ENCODE measurements around the gene HDAC4. TPM values are rescaled to one million over a fixed set of nuclear protein-coding genes. Genes with fewer than 3 reads are reported as not detected.
A peak's percentile ranks its signal among the peaks of the same experiment; 100 is the strongest.

HDAC4 gene
- polyA plus RNA-seq, 1 donor (not counting 4 experiments of a cell fraction or from before 2014, with no cell fraction given), result 2.9 TPM

- Histone ChIP-seq H3K27ac (ENCODE audit: control insufficient read depth, insufficient read depth, low read length) (no peak overlapping the region), H3K9ac (ENCODE audit: control insufficient read depth, extremely low read depth, insufficient read depth, low read length) (no peak overlapping the region), H3K4me2 (ENCODE audit: control insufficient read depth, extremely low read depth, insufficient read depth, low read depth, low read length) (no peak overlapping the region), H3K79me2 (ENCODE audit: control insufficient read depth, insufficient read depth, low read length) (no peaks in the 10 kb centered on the region), H2AFZ (ENCODE audit: control insufficient read depth, low read length) (no peak overlapping the region), H3K4me3 (ENCODE audit: control insufficient read depth in 2 of 3, extremely low read depth in 1 of 3, insufficient read depth in 2 of 3, low read depth in 1 of 3, low read length in 3 of 3) (no peak overlapping the region), H3K9me3 (ENCODE audit: control insufficient read depth, low read depth, low read length) (no peaks in the 10 kb centered on the region), H3K36me3 (ENCODE audit: control insufficient read depth in 2 of 2, extremely low read depth in 1 of 2, insufficient read depth in 2 of 2, low read length in 2 of 2) (no peaks in the 10 kb centered on the region), H4K20me1 (ENCODE audit: control insufficient read depth, extremely low read depth, insufficient read depth, low read length) (no peaks in the 10 kb centered on the region), H3K9me1 (ENCODE audit: control insufficient read depth, extremely low read depth, insufficient read depth, low read length) (no peaks in the 10 kb centered on the region), H3K27me3 (ENCODE audit: control insufficient read depth, extremely low read depth, insufficient read depth, low read length) (peaks cover 3% of the 10 kb centered on the region), H3K4me1 (ENCODE audit: control insufficient read depth, extremely low read depth, insufficient read depth, low read length) (peaks cover 5% of the 10 kb centered on the region)
- FAIRE-seq (no peak), DNase-seq (ENCODE audit: low read depth, low spot score) (no peak)
- TF ChIP-seq EZH2 (IDR thresholded peaks at IDR 0.05; ENCODE audit: low read length) (no peak), CTCF (optimal IDR thresholded peaks at IDR 0.05 in 1 of 3, IDR thresholded peaks at IDR 0.05 in 1 of 3, conservative IDR thresholded peaks at IDR 0.05 in 1 of 3; ENCODE audit: extremely low read depth in 1 of 3, insufficient read depth in 2 of 3, low read length in 3 of 3) (no peak)
- dilution Hi-C loops (cut with MboI; ENCODE audit: extremely low pct_ligation_motif_present, low sequenced_read_pairs), result no loop called here
Measured at GRCh38 chr2:239405071-239405470, 4.3 kb upstream of the HDAC4 start.

- DNase-seq (ENCODE audit: low read depth, low spot score), result no peak
- no peaks in the 10 kb centered on the region for H3K9me1 ChIP-seq (ENCODE audit: control insufficient read depth, extremely low read depth, insufficient read depth, low read length)
- H3K4me3 ChIP-seq (ENCODE audit: control insufficient read depth in 2 of 3, extremely low read depth in 1 of 3, insufficient read depth in 2 of 3, low read depth in 1 of 3, low read length in 3 of 3), result peak overlapping the region in 1 of 3 experiments; percentile 82
- TF ChIP-seq EZH2 (IDR thresholded peaks at IDR 0.05; ENCODE audit: low read length), result no peak
- no peak for TF ChIP-seq CTCF (optimal IDR thresholded peaks at IDR 0.05 in 1 of 3, IDR thresholded peaks at IDR 0.05 in 1 of 3, conservative IDR thresholded peaks at IDR 0.05 in 1 of 3; ENCODE audit: extremely low read depth in 1 of 3, insufficient read depth in 2 of 3, low read length in 3 of 3)
- no peaks in the 10 kb centered on the region for H3K36me3 ChIP-seq (ENCODE audit: control insufficient read depth in 2 of 2, extremely low read depth in 1 of 2, insufficient read depth in 2 of 2, low read length in 2 of 2)
- no peak for FAIRE-seq
- dilution Hi-C loops (cut with MboI; ENCODE audit: extremely low pct_ligation_motif_present, low sequenced_read_pairs), result no loop called here
- H3K4me1 ChIP-seq (ENCODE audit: control insufficient read depth, extremely low read depth, insufficient read depth, low read length), result peaks cover 11% of the 10 kb centered on the region
- no peaks in the 10 kb centered on the region for H4K20me1 ChIP-seq (ENCODE audit: control insufficient read depth, extremely low read depth, insufficient read depth, low read length)
- no peak overlapping the region for H3K27ac ChIP-seq (ENCODE audit: control insufficient read depth, insufficient read depth, low read length)
- H3K9ac ChIP-seq (ENCODE audit: control insufficient read depth, extremely low read depth, insufficient read depth, low read length), result no peak overlapping the region
- H3K79me2 ChIP-seq (ENCODE audit: control insufficient read depth, insufficient read depth, low read length), result peaks cover 9% of the 10 kb centered on the region
- no peaks in the 10 kb centered on the region for H3K27me3 ChIP-seq (ENCODE audit: control insufficient read depth, extremely low read depth, insufficient read depth, low read length)
- no peaks in the 10 kb centered on the region for H3K9me3 ChIP-seq (ENCODE audit: control insufficient read depth, low read depth, low read length)
- H3K4me2 ChIP-seq (ENCODE audit: control insufficient read depth, extremely low read depth, insufficient read depth, low read depth, low read length), result peak overlapping the region; percentile 92
- no peak overlapping the region for H2AFZ ChIP-seq (ENCODE audit: control insufficient read depth, low read length)
Measured at GRCh38 chr2:239402666-239403065, 1.8 kb upstream of the HDAC4 start.
